ENCODE results near the gene ELL. TPM values are rescaled to one million over a fixed set of nuclear protein-coding genes. Genes with fewer than 3 reads are reported as not detected.

Gene ELL
- total and polyA plus RNA-seq, 2 donors (not counting 3 experiments of a cell fraction or from before 2014, with no cell fraction given), result 9.9 to 18.2 TPM

DNA sequence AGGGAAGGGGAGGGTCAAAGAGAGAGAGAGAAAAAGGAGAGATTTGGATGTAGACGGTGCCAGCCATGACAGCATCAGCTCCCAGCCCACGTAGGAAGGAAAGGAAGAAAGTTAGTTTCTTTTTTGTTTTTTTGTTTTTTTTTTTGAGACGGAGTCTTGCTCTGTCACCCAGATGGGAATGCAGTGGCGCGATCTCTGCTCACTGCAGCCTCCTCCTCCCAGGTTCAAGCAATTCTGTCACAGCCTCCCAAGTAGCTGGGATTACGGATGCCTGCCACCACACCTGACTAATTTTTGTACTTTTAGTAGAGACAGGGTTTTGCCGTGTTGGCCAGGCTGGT, 27.6 kb downstream of the ELL start:
- no peak overlapping the region for H3K4me3 ChIP-seq (replicated peaks in 1 of 3; ENCODE audit: insufficient read depth in 1 of 3, low read depth in 1 of 3, low read length in 3 of 3)
- DNase-seq (ENCODE audit: low read depth, low spot score), result no peak
- FAIRE-seq, result no peak
- TF ChIP-seq POLR2A (IDR thresholded peaks at IDR 0.05; ENCODE audit: low read depth, low read length), result no peak
- TF ChIP-seq GATA2 (IDR thresholded peaks at IDR 0.05; ENCODE audit: insufficient read depth, insufficient read length, low read depth, low read length), result no peak
- no peak for TF ChIP-seq MAX (IDR thresholded peaks at IDR 0.05; ENCODE audit: insufficient read depth, insufficient read length)
- no peak for TF ChIP-seq MYC (IDR thresholded peaks at IDR 0.05; ENCODE audit: low read depth, low read length)
- H3K9me1 ChIP-seq (replicated peaks; ENCODE audit: control insufficient read depth, extremely low read depth, insufficient read depth, low read length), result no peaks in the 10 kb centered on the region
- dilution Hi-C loops (cut with MboI; ENCODE audit: extremely low pct_ligation_motif_present, low sequenced_read_pairs), result no loop called here
- H4K20me1 ChIP-seq (replicated peaks; ENCODE audit: control insufficient read depth, extremely low read depth, insufficient read depth, low read length), result no peaks in the 10 kb centered on the region
- H3K27me3 ChIP-seq (ENCODE audit: control insufficient read depth in 2 of 2, insufficient read depth in 2 of 2, low read length in 2 of 2), result no peaks in the 10 kb centered on the region
- ChIA-PET POLR2A (no interaction called here), CTCF (interaction anchor here (2.0 kb wide), 1 partner anchor 33 kb away, joined by 4 read pairs; no protein-coding TSS in a partner anchor)
- no TSS peak for BruUV-seq (replicated peaks)
- H3K79me2 ChIP-seq (ENCODE audit: control insufficient read depth, insufficient read depth, low read length), result peaks cover 47% of the 10 kb centered on the region
- H3K4me2 ChIP-seq (ENCODE audit: insufficient read depth, low read length), result no peak overlapping the region
- no peak overlapping the region for H3K27ac ChIP-seq (ENCODE audit: insufficient read depth, low read depth, low read length)
- intact Hi-C loops (cut with micrococcal nuclease), result no loop called here
- H2AFZ ChIP-seq (ENCODE audit: low read depth, low read length), result no peak overlapping the region
- no peaks in the 10 kb centered on the region for H3K36me3 ChIP-seq (ENCODE audit: control insufficient read depth in 2 of 2, extremely low read depth in 1 of 2, insufficient read depth in 2 of 2, low read length in 2 of 2)
- H3K9ac ChIP-seq (replicated peaks; ENCODE audit: extremely low read depth, insufficient read depth, low read length), result no peak overlapping the region
- peaks cover 3% of the 10 kb centered on the region for H3K4me1 ChIP-seq (ENCODE audit: control insufficient read depth, extremely low read depth, insufficient read depth, low read length)
- H3K9me3 ChIP-seq (replicated peaks; ENCODE audit: control insufficient read depth, insufficient read depth, low read length), result no peaks in the 10 kb centered on the region

GRCh38 chr19:18493440-18494266, 28.2 kb downstream of the ELL start:
- H2AFZ ChIP-seq (ENCODE audit: low read depth, low read length), result no peak overlapping the region
- ChIA-PET CTCF (interaction anchor here (0.9 to 2.0 kb wide), 3 partner anchors 26 to 100 kb away, joined by 3 to 5 read pairs (median 4); no protein-coding TSS in a partner anchor), POLR2A (no interaction called here)
- H3K4me3 ChIP-seq (replicated peaks in 1 of 3; ENCODE audit: insufficient read depth in 1 of 3, low read depth in 1 of 3, low read length in 3 of 3), result no peak overlapping the region
- TF ChIP-seq JUN (IDR thresholded peaks at IDR 0.05; ENCODE audit: borderline replicate concordance, insufficient read depth, insufficient read length, low read depth), result no peak
- no peak for TF ChIP-seq MYC (IDR thresholded peaks at IDR 0.05; ENCODE audit: low read depth, low read length)
- no peak for TF ChIP-seq GATA2 (IDR thresholded peaks at IDR 0.05; ENCODE audit: insufficient read depth, insufficient read length, low read depth, low read length)
- TF ChIP-seq MAX (IDR thresholded peaks at IDR 0.05; ENCODE audit: insufficient read depth, insufficient read length), result no peak
- TF ChIP-seq POLR2A (IDR thresholded peaks at IDR 0.05; ENCODE audit: low read depth, low read length), result no peak
- no peak for TF ChIP-seq FOS (IDR thresholded peaks at IDR 0.05; ENCODE audit: borderline replicate concordance, insufficient read depth, low read length)
- TF ChIP-seq POLR2AphosphoS5 (IDR thresholded peaks at IDR 0.05; ENCODE audit: insufficient read depth, low read depth, low read length), result no peak
- no peak for TF ChIP-seq EZH2 (IDR thresholded peaks at IDR 0.05; ENCODE audit: borderline replicate concordance, low read depth, low read length, severe bottlenecking)
- TF ChIP-seq, protein P1, sequence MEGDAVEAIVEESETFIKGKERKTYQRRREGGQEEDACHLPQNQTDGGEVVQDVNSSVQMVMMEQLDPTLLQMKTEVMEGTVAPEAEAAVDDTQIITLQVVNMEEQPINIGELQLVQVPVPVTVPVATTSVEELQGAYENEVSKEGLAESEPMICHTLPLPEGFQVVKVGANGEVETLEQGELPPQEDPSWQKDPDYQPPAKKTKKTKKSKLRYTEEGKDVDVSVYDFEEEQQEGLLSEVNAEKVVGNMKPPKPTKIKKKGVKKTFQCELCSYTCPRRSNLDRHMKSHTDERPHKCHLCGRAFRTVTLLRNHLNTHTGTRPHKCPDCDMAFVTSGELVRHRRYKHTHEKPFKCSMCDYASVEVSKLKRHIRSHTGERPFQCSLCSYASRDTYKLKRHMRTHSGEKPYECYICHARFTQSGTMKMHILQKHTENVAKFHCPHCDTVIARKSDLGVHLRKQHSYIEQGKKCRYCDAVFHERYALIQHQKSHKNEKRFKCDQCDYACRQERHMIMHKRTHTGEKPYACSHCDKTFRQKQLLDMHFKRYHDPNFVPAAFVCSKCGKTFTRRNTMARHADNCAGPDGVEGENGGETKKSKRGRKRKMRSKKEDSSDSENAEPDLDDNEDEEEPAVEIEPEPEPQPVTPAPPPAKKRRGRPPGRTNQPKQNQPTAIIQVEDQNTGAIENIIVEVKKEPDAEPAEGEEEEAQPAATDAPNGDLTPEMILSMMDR (IDR thresholded peaks at IDR 0.05; ENCODE audit: extremely low read depth in 1 of 2, insufficient read depth in 1 of 2, low read depth in 1 of 2, low read length in 2 of 2), result no peak
- BruUV-seq (replicated peaks), result no TSS peak
- peaks cover 43% of the 10 kb centered on the region for H3K79me2 ChIP-seq (ENCODE audit: control insufficient read depth, insufficient read depth, low read length)
- no peaks in the 10 kb centered on the region for H4K20me1 ChIP-seq (replicated peaks; ENCODE audit: control insufficient read depth, extremely low read depth, insufficient read depth, low read length)
- H3K27ac ChIP-seq (ENCODE audit: insufficient read depth, low read depth, low read length), result no peak overlapping the region
- FAIRE-seq (no peak), DNase-seq (ENCODE audit: low read depth, low spot score) (no peak)
- H3K27me3 ChIP-seq (ENCODE audit: control insufficient read depth in 2 of 2, insufficient read depth in 2 of 2, low read length in 2 of 2), result no peaks in the 10 kb centered on the region
- H3K9ac ChIP-seq (replicated peaks; ENCODE audit: extremely low read depth, insufficient read depth, low read length), result no peak overlapping the region
- peaks cover 3% of the 10 kb centered on the region for H3K4me1 ChIP-seq (ENCODE audit: control insufficient read depth, extremely low read depth, insufficient read depth, low read length)
- H3K9me1 ChIP-seq (replicated peaks; ENCODE audit: control insufficient read depth, extremely low read depth, insufficient read depth, low read length), result no peaks in the 10 kb centered on the region
- dilution Hi-C loops (cut with MboI; ENCODE audit: extremely low pct_ligation_motif_present, low sequenced_read_pairs) (no loop called here), intact Hi-C loops (cut with micrococcal nuclease) (no loop called here)
- H3K36me3 ChIP-seq (ENCODE audit: control insufficient read depth in 2 of 2, extremely low read depth in 1 of 2, insufficient read depth in 2 of 2, low read length in 2 of 2), result no peaks in the 10 kb centered on the region
- no peak overlapping the region for H3K4me2 ChIP-seq (ENCODE audit: insufficient read depth, low read length)
- no peaks in the 10 kb centered on the region for H3K9me3 ChIP-seq (replicated peaks; ENCODE audit: control insufficient read depth, insufficient read depth, low read length)
